Measurements from ENCODE around the gene C18orf54.
"Not testable (repeated sequence)": the region's sequence is repeated elsewhere in the genome, so short reads cannot be mapped to it uniquely, and the experiment has no call there.

The C18orf54 gene

DNA sequence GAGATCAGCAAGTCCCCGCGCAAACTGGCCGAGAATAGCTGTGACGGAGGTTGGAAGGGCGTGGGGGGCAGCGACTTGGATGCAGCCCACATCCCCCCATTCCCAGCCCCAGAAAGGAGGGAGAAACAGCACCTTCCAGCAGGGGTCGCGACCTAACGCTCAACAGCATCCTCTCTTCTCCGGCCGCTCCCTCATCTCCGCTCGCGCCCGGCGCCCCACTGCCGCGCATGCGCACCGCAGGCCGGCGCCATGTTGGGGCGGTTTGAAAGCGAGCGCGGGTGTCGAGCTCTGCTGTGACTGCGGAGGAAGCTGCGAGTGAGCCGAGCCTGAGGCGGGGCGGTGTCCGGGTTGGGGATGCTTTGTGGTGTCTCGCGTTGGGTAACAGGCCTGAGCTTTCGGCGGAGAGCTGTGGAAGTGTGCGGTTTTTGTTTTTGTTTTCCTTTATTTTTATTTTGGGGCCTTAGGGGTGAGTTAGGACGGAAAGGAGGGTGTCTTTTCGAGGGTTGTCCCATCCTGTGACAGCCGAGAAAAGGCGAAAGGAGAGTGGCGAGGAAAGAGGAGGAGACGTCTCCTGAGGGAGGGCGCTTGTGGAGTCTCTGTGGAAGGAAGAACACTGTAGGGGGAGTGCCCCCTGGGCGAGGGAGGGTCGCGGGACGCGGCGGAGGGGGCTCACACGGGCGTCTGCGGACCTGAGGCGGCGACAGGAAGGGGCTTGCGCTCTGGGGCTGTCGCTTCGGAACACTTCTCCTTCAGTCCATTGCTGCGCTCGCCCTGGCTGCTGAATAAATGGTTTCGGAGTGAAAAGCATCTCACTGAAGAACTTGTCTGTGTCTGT, at the start of gene C18orf54, which contains the start of gene STARD6:
Gene C18orf54 (plus strand): TSS at position 247 of the 835 bp plus-strand sequence. CDS start 2,667 bp downstream, outside the sequence.
Gene STARD6 (minus strand): TSS at position 199 of the 835 bp plus-strand sequence. CDS start 3,285 bp downstream, outside the sequence.
- peak; percentile 75 for DNase-seq

GRCh38 chr18:54309564-54309963, 48.1 kb upstream of the C18orf54 start:
- DNase-seq = not testable (repeated sequence)

GRCh38 chr18:54316071-54316820, 41.5 kb upstream of the C18orf54 start:
- DNase-seq = no peak

GRCh38 chr18:54323561-54323960, 34.1 kb upstream of the C18orf54 start:
- DNase-seq = no peak

DNA sequence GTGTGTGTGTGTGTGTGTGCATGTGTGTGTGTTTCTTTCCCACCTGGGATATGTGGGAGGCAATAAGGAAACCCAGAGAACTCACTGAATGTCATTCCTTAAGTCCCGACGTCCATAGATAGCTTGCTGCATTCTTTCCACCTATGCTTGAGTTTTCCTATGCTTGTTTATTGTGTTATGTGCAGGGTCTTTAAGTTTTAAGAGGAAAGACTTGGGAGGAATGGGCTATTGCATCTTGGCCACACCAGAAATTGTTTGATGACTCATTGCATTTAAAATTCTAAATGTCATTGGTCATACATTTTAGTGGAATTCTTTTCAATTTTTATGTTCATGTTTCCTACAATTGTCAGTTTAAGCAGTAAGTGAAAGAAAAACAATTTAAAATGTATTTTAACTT, 33.7 kb upstream of the C18orf54 start:
- no peak for DNase-seq

DNA sequence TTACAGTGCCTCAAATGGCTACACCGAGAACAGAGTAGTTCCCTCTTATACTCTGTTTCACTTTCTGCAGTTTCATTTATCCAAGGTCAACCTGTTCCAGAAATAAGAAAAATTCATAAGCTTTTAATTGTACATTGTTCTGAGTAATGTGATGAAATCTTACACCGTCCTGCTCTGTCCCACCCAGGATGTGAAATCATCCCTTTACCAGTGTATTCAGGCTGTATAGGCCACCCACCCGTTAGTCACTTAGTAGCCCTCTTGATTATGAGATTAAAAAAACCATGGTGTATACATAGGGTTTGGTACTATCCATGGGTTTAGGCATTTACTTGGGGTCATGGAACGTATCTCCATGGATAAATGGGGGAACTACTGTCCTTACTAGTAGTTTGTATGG, 29.9 kb upstream of the C18orf54 start:
- DNase-seq = no peak

- DNase-seq = no peak
Observed at GRCh38 chr18:54329787-54330186, 27.9 kb upstream of the C18orf54 start.

DNA sequence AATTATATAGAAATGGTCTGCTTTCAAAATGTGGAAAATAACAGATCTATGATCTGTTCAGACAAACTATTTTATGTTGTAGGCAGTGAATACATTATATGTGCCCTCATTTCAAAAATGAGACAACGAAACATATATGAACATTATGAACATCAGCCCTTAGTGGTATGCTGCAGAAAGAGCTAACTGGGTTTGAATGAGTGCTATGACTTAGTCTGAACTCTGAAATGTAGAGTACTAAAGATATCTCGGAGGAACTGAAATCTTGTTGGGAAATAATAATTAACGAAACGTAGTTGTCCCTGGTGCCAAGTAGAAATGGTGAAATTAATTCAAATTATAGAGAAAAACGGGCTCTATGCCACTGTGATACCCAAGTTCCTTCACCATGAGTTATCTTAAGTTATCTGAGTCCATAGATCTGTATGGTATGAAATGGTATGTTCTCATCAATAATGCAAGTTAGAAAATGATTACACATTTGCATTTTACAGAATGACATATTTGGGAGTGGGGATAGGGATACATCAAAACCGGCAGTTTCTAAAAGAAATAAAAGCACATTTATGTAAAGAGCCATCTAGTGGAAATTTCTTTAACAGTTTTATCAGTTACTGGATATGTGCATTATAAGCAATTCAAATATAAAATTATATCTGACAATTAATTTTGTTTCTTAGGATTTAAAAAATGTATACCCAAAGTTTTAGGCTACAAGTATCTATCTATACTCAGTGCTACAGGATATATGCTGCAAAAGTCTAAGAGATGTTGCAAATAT, 26.7 kb upstream of the C18orf54 start:
- DNase-seq = no peak

- no peak for DNase-seq
Observed at GRCh38 chr18:54335638-54336173, 22.0 kb upstream of the C18orf54 start.

- no peak for DNase-seq
Observed at GRCh38 chr18:54338230-54338629, 19.5 kb upstream of the C18orf54 start.

- no peak for DNase-seq
Observed at GRCh38 chr18:54351186-54351585, 6.5 kb upstream of the C18orf54 start.

- peak; percentile 52 for DNase-seq
Observed at GRCh38 chr18:54357082-54357659, 535 bp upstream of the C18orf54 start.

- no peak for DNase-seq
Observed at GRCh38 chr18:54358495-54359040, 862 bp downstream of the C18orf54 start.

DNA sequence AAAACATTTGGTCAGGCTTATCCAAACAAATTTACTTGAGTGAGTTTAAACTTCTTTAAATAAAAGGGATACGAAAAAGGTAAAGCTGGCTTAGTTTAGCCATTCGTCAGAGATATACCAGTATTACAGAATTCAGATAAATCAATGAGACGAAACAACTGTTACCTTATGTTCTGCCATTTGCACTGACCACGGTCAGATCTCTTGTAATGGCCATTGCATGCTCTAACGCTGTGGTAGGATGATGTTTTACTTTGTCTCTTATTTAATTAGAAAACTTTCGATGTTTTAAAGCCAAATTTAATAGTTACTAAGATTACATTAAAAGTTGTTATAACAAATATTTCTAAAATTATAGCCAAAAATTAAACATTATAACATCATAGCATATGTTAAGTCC, 1.5 kb downstream of the C18orf54 start:
- no peak for DNase-seq

GRCh38 chr18:54360406-54360805, 2.7 kb downstream of the C18orf54 start:
- no peak for DNase-seq

- DNase-seq = no peak
Observed at GRCh38 chr18:54378057-54378456, 20.4 kb downstream of the C18orf54 start.

DNA sequence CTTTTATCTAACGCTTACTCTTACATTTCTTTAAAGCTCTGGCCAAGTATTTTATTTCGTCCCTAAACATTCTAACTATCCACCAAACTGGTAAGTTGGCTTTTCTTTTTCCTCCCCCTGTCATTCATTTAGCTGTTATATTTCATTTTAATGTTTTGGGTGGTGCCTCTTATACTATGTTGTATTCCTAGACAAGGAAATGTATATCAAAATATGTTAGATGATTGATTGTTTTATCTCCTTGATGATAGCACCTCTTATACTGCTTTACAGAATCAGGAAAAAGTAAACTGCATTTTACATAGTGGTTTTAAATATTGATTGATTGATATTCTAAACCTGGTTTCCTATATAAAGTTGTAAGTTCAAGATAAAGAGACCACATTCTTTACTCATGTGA, 23.9 kb downstream of the C18orf54 start:
- DNase-seq = no peak

DNA sequence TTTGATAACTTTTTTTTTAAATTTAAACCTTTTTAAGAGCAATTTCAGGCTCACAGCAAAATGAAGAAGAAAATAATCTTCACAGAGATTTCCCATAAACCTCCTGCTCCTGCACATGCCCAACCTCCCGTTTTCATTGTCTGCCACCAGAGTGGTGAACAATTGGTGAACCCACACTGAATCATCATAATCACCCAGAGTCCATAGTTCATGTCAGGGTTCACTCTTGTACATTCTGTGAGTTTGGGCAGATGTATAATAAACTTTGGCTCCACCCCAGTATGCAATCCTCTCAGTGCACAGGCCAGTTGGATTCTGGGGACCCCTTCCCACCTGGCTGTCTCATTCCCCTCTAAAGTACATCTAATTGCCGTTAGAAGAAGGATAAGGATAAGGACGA, 24.4 kb downstream of the C18orf54 start:
- DNase-seq = no peak

DNA sequence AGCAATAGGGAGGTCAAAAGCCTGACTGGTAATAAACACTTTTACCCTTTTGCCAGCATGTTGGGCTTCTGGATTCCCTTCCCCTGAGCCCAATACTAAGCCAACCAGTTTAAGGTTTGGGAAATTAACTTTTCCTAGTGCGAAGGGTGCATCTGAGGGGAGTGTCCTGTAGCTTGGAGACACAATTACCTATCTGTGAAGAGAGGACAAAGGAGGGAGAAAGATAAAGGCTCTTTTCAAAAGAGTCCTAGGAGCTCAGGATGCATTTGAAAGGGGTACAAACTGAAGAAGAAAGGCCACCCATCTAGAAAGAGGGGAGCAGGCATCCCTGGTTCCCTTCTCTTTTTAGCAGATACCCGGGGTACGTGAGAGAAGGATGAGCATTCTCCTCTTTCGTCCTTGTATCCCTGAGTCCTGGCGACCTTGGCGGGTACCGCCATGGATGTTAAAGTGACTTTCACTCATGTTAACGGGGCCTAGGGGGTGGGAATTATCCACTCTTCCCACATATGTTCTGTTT, 25.1 kb downstream of the C18orf54 start:
- no peak for DNase-seq

DNA sequence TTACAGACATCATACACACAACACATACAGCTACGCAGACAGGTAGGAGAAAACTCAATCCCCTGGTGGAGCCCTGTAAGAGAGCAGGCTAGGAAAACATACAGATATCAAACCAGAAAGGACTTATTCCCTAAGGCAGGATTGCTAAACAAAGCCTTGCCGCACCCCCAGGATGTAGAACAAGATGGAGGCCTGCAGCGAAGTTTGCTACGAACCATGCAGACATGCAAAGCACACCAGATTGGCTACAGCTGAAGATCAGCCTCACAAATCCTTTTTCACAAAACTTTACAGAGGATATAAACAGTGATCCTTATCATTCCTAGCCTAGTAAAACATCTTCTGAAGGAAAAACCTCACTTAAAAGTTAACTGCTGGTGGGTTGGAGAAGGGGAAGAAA, 28.3 kb downstream of the C18orf54 start:
- no peak for DNase-seq

GRCh38 chr18:54386800-54387495, 29.2 kb downstream of the C18orf54 start:
- DNase-seq = not testable (repeated sequence)
